HCT116 (cell line): ENCODE results near the gene ALK. TPM values are rescaled to one million over a fixed set of nuclear protein-coding genes. Genes with fewer than 3 reads are reported as not detected.
A peak's percentile ranks its signal among the peaks of the same experiment; 100 is the strongest.

Source experiments
- ATAC-seq: fragments of 200-7000 bp; cut with Tn5 transposase; 2 replicates; pipeline ENCODE4 v1.9.1; 2020; ENCODE audit warnings: mild to moderate bottlenecking, moderate library complexity
- BruUV-seq: library from RNA; stranded (reverse); fragments of 400-500 nt; replicated peaks from 2 replicates; lab custom pipeline; 2021; lab: Mats Ljungman, UMichigan
- CTCF ChIA-PET: fragments of 300-600 bp; sonication (Branson Sonifier 250); formaldehyde crosslinking; loops from one replicate; lab custom pipeline; 2021; ENCODE audit warnings: antibody characterized with exemption; lab: Charles Lee
- POLR2A ChIA-PET: fragments of 300-600, 350-600 bp; sonication (Branson Sonifier 250); formaldehyde crosslinking; loops from one replicate; lab custom pipeline; 2021; ENCODE audit warnings: antibody characterized with exemption; lab: Charles Lee
- RAD21 ChIA-PET, 2 experiments: fragments of 300-600 bp; sonication (Branson Sonifier 250); formaldehyde crosslinking; loops; one replicate each; lab custom pipeline; 2023; ENCODE audit warnings: low total read pairs in 2 of 2; ENCODE audit not compliant: uncharacterized antibody in 2 of 2, unreplicated experiment in 2 of 2, low non-redundant PET in 1 of 2; lab: Charles Lee
- DNase-seq: peaks from one replicate; pipeline ENCODE4 v3.0.0-alpha.2; 2010; ENCODE audit warnings: low read depth, low spot score
- H2AFZ ChIP-seq: fragments of 200-600 bp; shearing (Covaris generic), sonication (generic); 2 replicates; pipeline ENCODE4 v1.6.1; 2017; ENCODE audit warnings: low read depth, mixed run types, mixed read lengths, antibody characterized with exemption, low read length; ENCODE audit not compliant: poor library complexity, severe bottlenecking
- H3K27ac ChIP-seq: 2 replicates; pipeline ENCODE4 v1.5.1; 2012; ENCODE audit warnings: low read depth, low read length
- H3K27me3 ChIP-seq: fragments of 200-600 bp; sonication (generic); 2 replicates; pipeline ENCODE4 v1.6.1; 2016; ENCODE audit warnings: mixed run types, low read length, mixed read lengths; ENCODE audit not compliant: insufficient read depth
- H3K36me3 ChIP-seq, 2 experiments: fragments of 200-500 bp in 1 of 2; fragments of 200-600 bp in 1 of 2; sonication (Bioruptor generic) in 1 of 2; sonication (generic) in 1 of 2; 2 replicates each; pipeline versions ENCODE4 v1.5.1 to v1.6.1; 2014 to 2016; ENCODE audit warnings: low read length in 2 of 2, inconsistent platforms in 1 of 2, mixed read lengths in 1 of 2, mixed run types in 1 of 2; ENCODE audit not compliant: insufficient read depth in 2 of 2, control insufficient read depth in 1 of 2
- H3K4me1 ChIP-seq, 2 experiments: fragments of 200-600 bp in 1 of 2; sonication (generic) in 1 of 2; 2 replicates each; pipeline versions ENCODE4 v1.5.1 to v1.6.1; 2012 to 2017; ENCODE audit warnings: low read length in 2 of 2, inconsistent platforms in 1 of 2, mild to moderate bottlenecking in 1 of 2, mixed read lengths in 1 of 2, mixed run types in 1 of 2, moderate library complexity in 1 of 2; ENCODE audit not compliant: insufficient read depth in 2 of 2, control insufficient read depth in 1 of 2
- H3K4me2 ChIP-seq: fragments of 200-600 bp; sonication (generic); 2 replicates; pipeline ENCODE4 v1.6.1; 2017; ENCODE audit warnings: mixed run types, low read length, mixed read lengths
- H3K4me3 ChIP-seq, 2 experiments: fragments of 200-600 bp in 1 of 2; sonication (generic) in 1 of 2; replicated peaks in 1 of 2; 2 replicates each; pipeline ENCODE4 v1.5.1; 2011 to 2016; ENCODE audit warnings: low read length in 2 of 2, control low read depth in 1 of 2, low read depth in 1 of 2, mild to moderate bottlenecking in 1 of 2, mixed read lengths in 1 of 2, mixed run types in 1 of 2
- H3K79me2 ChIP-seq: fragments of 200-600 bp; sonication (generic); 2 replicates; pipeline ENCODE4 v1.6.1; 2017; ENCODE audit warnings: mild to moderate bottlenecking, mixed run types, low read length, moderate library complexity, mixed read lengths; ENCODE audit not compliant: insufficient read depth
- H3K9ac ChIP-seq: fragments of 200-600 bp; sonication (generic); 2 replicates; pipeline ENCODE4 v1.6.1; 2016; ENCODE audit warnings: low read length, mixed read lengths
- H3K9me2 ChIP-seq: fragments of 200-600 bp; sonication (generic), shearing (Covaris generic); 2 replicates; pipeline ENCODE4 v1.6.1; 2017; ENCODE audit warnings: mixed run types, mild to moderate bottlenecking, moderate library complexity; ENCODE audit not compliant: insufficient read depth
- H3K9me3 ChIP-seq, 2 experiments: fragments of 200-500 bp in 1 of 2; fragments of 200-600 bp in 1 of 2; sonication (Bioruptor generic) in 1 of 2; sonication (generic) in 1 of 2; 2 replicates each; pipeline ENCODE4 v1.6.1; 2014 to 2017; ENCODE audit warnings: low read length in 2 of 2, mixed read lengths in 2 of 2, inconsistent platforms in 1 of 2, low read depth in 1 of 2, mild to moderate bottlenecking in 1 of 2, mixed run types in 1 of 2, moderate library complexity in 1 of 2; ENCODE audit not compliant: control insufficient read depth in 1 of 2, insufficient read depth in 1 of 2
- H4K20me1 ChIP-seq: fragments of 200-600 bp; sonication (generic), shearing (Covaris generic); 2 replicates; pipeline ENCODE4 v1.6.1; 2017; ENCODE audit warnings: mixed run types, mild to moderate bottlenecking, moderate library complexity; ENCODE audit not compliant: insufficient read depth
- ATF3 ChIP-seq: IDR thresholded peaks from 2 replicates; pipeline ENCODE4 v1.6.1; 2012
- CBX3 ChIP-seq: IDR thresholded peaks from 2 replicates; pipeline ENCODE4 v1.6.1; 2012; ENCODE audit warnings: low read depth
- CEBPB ChIP-seq: IDR thresholded peaks from 2 replicates; pipeline ENCODE4 v1.6.1; 2012; ENCODE audit warnings: low read depth
- CTCF ChIP-seq, 3 experiments: fragments of 200-600 bp in 1 of 3; sonication (generic) in 1 of 3; IDR thresholded peaks in 2 of 3; conservative IDR thresholded peaks in 1 of 3; 2 replicates each; pipeline ENCODE4 v1.5.1; 2012 to 2017; ENCODE audit warnings: low read depth in 2 of 3, low read length in 2 of 3, antibody characterized with exemption in 1 of 3, borderline replicate concordance in 1 of 3, control low read depth in 1 of 3, mild to moderate bottlenecking in 1 of 3, mixed read lengths in 1 of 3, mixed run types in 1 of 3, moderate library complexity in 1 of 3; ENCODE audit not compliant: insufficient read depth in 1 of 3
- EGR1 ChIP-seq: IDR thresholded peaks from 2 replicates; pipeline ENCODE4 v1.6.1; 2012; ENCODE audit warnings: low read depth
- ELF1 ChIP-seq: IDR thresholded peaks from 2 replicates; pipeline ENCODE4 v1.6.1; 2012; ENCODE audit warnings: low read depth, borderline replicate concordance
- EZH2 ChIP-seq: fragments of 200-600 bp; sonication (generic); IDR thresholded peaks from 2 replicates; pipeline ENCODE4 v1.6.1; 2017; ENCODE audit warnings: antibody characterized with exemption, mixed run types
- FOSL1 ChIP-seq: IDR thresholded peaks from 2 replicates; pipeline ENCODE4 v1.6.1; 2012; ENCODE audit warnings: low read depth
- JUND ChIP-seq: IDR thresholded peaks from 2 replicates; pipeline ENCODE4 v1.6.1; 2012
- MAX ChIP-seq: IDR thresholded peaks from 2 replicates; pipeline ENCODE4 v1.6.1; 2012
- POLR2A ChIP-seq: IDR thresholded peaks from 2 replicates; pipeline ENCODE4 v1.7.0; 2011; ENCODE audit warnings: borderline replicate concordance; ENCODE audit not compliant: insufficient read depth, insufficient read length; ENCODE audit errors: extremely low read depth
- POLR2AphosphoS5 ChIP-seq: IDR thresholded peaks from 2 replicates; pipeline ENCODE4 v1.6.1; 2011; ENCODE audit warnings: mild to moderate bottlenecking, low read depth, low read length, moderate library complexity
- RAD21 ChIP-seq: IDR thresholded peaks from 2 replicates; pipeline ENCODE4 v1.6.1; 2012; ENCODE audit warnings: low read depth, mild to moderate bottlenecking
- REST ChIP-seq: IDR thresholded peaks from 2 replicates; pipeline ENCODE4 v1.6.1; 2012; ENCODE audit warnings: low read depth
- SIN3A ChIP-seq: IDR thresholded peaks from 2 replicates; pipeline ENCODE4 v1.6.1; 2012; ENCODE audit warnings: low read depth
- SP1 ChIP-seq: IDR thresholded peaks from 2 replicates; pipeline ENCODE4 v1.6.1; 2012; ENCODE audit warnings: low read depth
- SRF ChIP-seq: IDR thresholded peaks from 2 replicates; pipeline ENCODE4 v1.6.1; 2012; ENCODE audit warnings: low read depth
- TCF7L2 ChIP-seq: IDR thresholded peaks from 2 replicates; pipeline ENCODE4 v1.7.0; 2011; ENCODE audit warnings: borderline replicate concordance, inconsistent platforms; ENCODE audit not compliant: insufficient read depth, insufficient read length; ENCODE audit errors: extremely low read depth
- ZBTB33 ChIP-seq: IDR thresholded peaks from 2 replicates; pipeline ENCODE4 v1.6.1; 2011; ENCODE audit warnings: mild to moderate bottlenecking, low read length, moderate library complexity; ENCODE audit not compliant: insufficient replicate concordance; ENCODE audit errors: extremely low read depth
- ZFX ChIP-seq: fragments of 450-650 bp; IDR thresholded peaks from 2 replicates; pipeline ENCODE4 v1.6.1; 2017
- ZNF274 ChIP-seq: fragments of 200-500 bp; sonication (Bioruptor generic); IDR thresholded peaks from 2 replicates; pipeline ENCODE4 v1.6.1; 2014; ENCODE audit warnings: mild to moderate bottlenecking, low read depth, low read length, inconsistent platforms
- intact Hi-C: fragments of 100-400 bp; cut with micrococcal nuclease; formaldehyde crosslinking; loops from 2 replicates; pipeline ENCODE4 v1.10.0; 2022
- total RNA-seq: library from RNA; stranded (reverse); gene quantifications from one replicate; pipeline ENCODE4 v1.2.1, GENCODE V29; 2021; ENCODE audit not compliant: unreplicated experiment

Gene ALK
- total RNA-seq, 1 experiment from 2014 or later: not detected

GRCh38 chr2:29878898-29879297 lies 42.5 kb downstream of the ALK start:
- no peaks in the 10 kb centered on the region for H3K9me3 ChIP-seq
- intact Hi-C loops: no loop called here
- BruUV-seq: no TSS peak
- ChIA-PET RAD21 (no interaction called here), CTCF (no interaction called here), POLR2A (no interaction called here)
- H3K4me3 ChIP-seq: no peak overlapping the region
- peaks cover 0 to 12% of the 10 kb centered on the region in 2 experiments; a peak in 2 of 4 replicates for H3K4me1 ChIP-seq
- TF ChIP-seq EZH2: no peak
- no peak for TF ChIP-seq CTCF (IDR thresholded peaks at IDR 0.05 in 2 of 3, conservative IDR thresholded peaks at IDR 0.05 in 1 of 3; ENCODE audit: borderline replicate concordance in 1 of 3, insufficient read depth in 1 of 3, low read depth in 2 of 3, low read length in 2 of 3)
- no peak for TF ChIP-seq ZNF274
- TF ChIP-seq MAX: no peak; the same call in 1 of the 2 replicates
- TF ChIP-seq ZFX: no peak
- TF ChIP-seq CBX3: 0 out of 2 replicates have a peak, but pooled peaks have one; percentile 16
- TF ChIP-seq SIN3A: no peak; the same call in 1 of the 2 replicates
- no peak for TF ChIP-seq TCF7L2
- TF ChIP-seq ATF3: no peak
- TF ChIP-seq REST: no peak
- TF ChIP-seq EGR1: no peak
- no peak for TF ChIP-seq SRF
- TF ChIP-seq POLR2AphosphoS5: no peak
- TF ChIP-seq CEBPB: no peak
- no peak for TF ChIP-seq POLR2A
- peak; percentile 42; the same call in 1 of the 2 replicates for TF ChIP-seq JUND
- TF ChIP-seq RAD21: no peak
- TF ChIP-seq SP1: peak; percentile 46
- TF ChIP-seq ZBTB33: no peak
- TF ChIP-seq FOSL1: peak; percentile 49; the same call in 1 of the 2 replicates
- TF ChIP-seq ELF1: no peak
- H3K79me2 ChIP-seq: no peaks in the 10 kb centered on the region
- peak; percentile 89 for ATAC-seq
- no peaks in the 10 kb centered on the region for H3K36me3 ChIP-seq
- no peaks in the 10 kb centered on the region for H4K20me1 ChIP-seq
- H3K27me3 ChIP-seq: peaks cover 38% of the 10 kb centered on the region
- peak; percentile 26 for DNase-seq
- no peak overlapping the region for H2AFZ ChIP-seq
- no peak overlapping the region for H3K27ac ChIP-seq
- no peak overlapping the region for H3K9ac ChIP-seq
- peak overlapping the region; percentile 15; the same call in 1 of the 2 replicates for H3K4me2 ChIP-seq
- H3K9me2 ChIP-seq: no peaks in the 10 kb centered on the region
